Adipocyte (in vitro differentiated cells): ENCODE results near the gene OR2A5.

Source experiments
- DNase-seq: peaks from one replicate; pipeline ENCODE4 v3.0.0-alpha.2; 2015; ENCODE audit warnings: low read depth
- H3K27me3 ChIP-seq: replicated peaks from 2 replicates; pipeline ENCODE4 v1.7.0; 2013; ENCODE audit warnings: mild to moderate bottlenecking, low read length, moderate library complexity; ENCODE audit not compliant: control insufficient read depth, insufficient read depth
- H3K36me3 ChIP-seq: 2 replicates; pipeline ENCODE4 v1.7.0; 2013; ENCODE audit warnings: low read length, mild to moderate bottlenecking, moderate library complexity; ENCODE audit not compliant: control insufficient read depth, insufficient read depth, severe bottlenecking
- H3K4me1 ChIP-seq: 2 replicates; pipeline ENCODE4 v1.7.0; 2013; ENCODE audit warnings: mild to moderate bottlenecking, low read length, moderate library complexity; ENCODE audit not compliant: control insufficient read depth, insufficient read depth
- H3K4me3 ChIP-seq: 2 replicates; pipeline ENCODE4 v1.7.0; 2013; ENCODE audit warnings: mild to moderate bottlenecking, low read length, moderate library complexity
- H3K9ac ChIP-seq: 2 replicates; pipeline ENCODE4 v1.7.0; 2013; ENCODE audit warnings: mild to moderate bottlenecking, low read length, moderate library complexity
- H3K9me3 ChIP-seq: 2 replicates; pipeline ENCODE4 v1.7.0; 2013; ENCODE audit warnings: mild to moderate bottlenecking, low read length, moderate library complexity; ENCODE audit not compliant: control insufficient read depth

The OR2A5 gene

GRCh38 chr7:144085978-144086377, 37.2 kb downstream of the OR2A5 start, which contains the start of gene OR2A12:
OR2A12 (plus strand) TSS chr7:144086278; CDS start chr7:144095108, 8,830 bp downstream.
- Histone ChIP-seq H3K36me3 (no peaks in the 10 kb centered on the region), H3K9ac (no peak within 1 kb of the TSS), H3K27me3 (peaks cover 4% of the 10 kb centered on the region), H3K4me1 (no peaks in the 10 kb centered on the region), H3K9me3 (no peaks in the 10 kb centered on the region), H3K4me3 (no peak within 1 kb of the TSS)
- no peak for DNase-seq

GRCh38 chr7:144086730-144087129, 38.0 kb downstream of the OR2A5 start:
- peaks cover 2% of the 10 kb centered on the region for H3K27me3 ChIP-seq
- no peak overlapping the region for H3K4me3 ChIP-seq
- no peak for DNase-seq
- no peaks in the 10 kb centered on the region for H3K9me3 ChIP-seq
- H3K36me3 ChIP-seq = no peaks in the 10 kb centered on the region
- no peak overlapping the region for H3K9ac ChIP-seq
- H3K4me1 ChIP-seq = no peaks in the 10 kb centered on the region

GRCh38 chr7:144087230-144087629, 38.5 kb downstream of the OR2A5 start:
- H3K9me3 ChIP-seq = no peaks in the 10 kb centered on the region
- no peaks in the 10 kb centered on the region for H3K4me1 ChIP-seq
- DNase-seq = no peak
- no peak overlapping the region for H3K4me3 ChIP-seq
- H3K27me3 ChIP-seq = no peaks in the 10 kb centered on the region
- H3K36me3 ChIP-seq = no peaks in the 10 kb centered on the region
- H3K9ac ChIP-seq = no peak overlapping the region

GRCh38 chr7:144090667-144091066, 41.9 kb downstream of the OR2A5 start:
- H3K27me3 ChIP-seq = no peaks in the 10 kb centered on the region
- no peak overlapping the region for H3K4me3 ChIP-seq
- H3K4me1 ChIP-seq = no peaks in the 10 kb centered on the region
- no peaks in the 10 kb centered on the region for H3K9me3 ChIP-seq
- H3K9ac ChIP-seq = no peak overlapping the region
- H3K36me3 ChIP-seq = no peaks in the 10 kb centered on the region
- no peak for DNase-seq

GRCh38 chr7:144098776-144099175, 50.0 kb downstream of the OR2A5 start:
- no peaks in the 10 kb centered on the region for H3K4me1 ChIP-seq
- H3K9ac ChIP-seq = no peak overlapping the region
- no peaks in the 10 kb centered on the region for H3K9me3 ChIP-seq
- H3K36me3 ChIP-seq = no peaks in the 10 kb centered on the region
- no peak for DNase-seq
- no peak overlapping the region for H3K4me3 ChIP-seq
- peaks cover 4% of the 10 kb centered on the region for H3K27me3 ChIP-seq

GRCh38 chr7:144100607-144101006, 51.9 kb downstream of the OR2A5 start:
- no peaks in the 10 kb centered on the region for H3K9me3 ChIP-seq
- DNase-seq = no peak
- peaks cover 4% of the 10 kb centered on the region for H3K27me3 ChIP-seq
- H3K36me3 ChIP-seq = no peaks in the 10 kb centered on the region
- H3K9ac ChIP-seq = no peak overlapping the region
- H3K4me3 ChIP-seq = no peak overlapping the region
- H3K4me1 ChIP-seq = no peaks in the 10 kb centered on the region

GRCh38 chr7:144102041-144102440, 53.3 kb downstream of the OR2A5 start:
- Histone ChIP-seq H3K4me3 (no peak overlapping the region), H3K4me1 (no peaks in the 10 kb centered on the region)
- DNase-seq = no peak

GRCh38 chr7:144105211-144105610, 56.5 kb downstream of the OR2A5 start:
- H3K9ac ChIP-seq = no peak overlapping the region
- H3K4me1 ChIP-seq = no peaks in the 10 kb centered on the region
- no peak overlapping the region for H3K4me3 ChIP-seq
- no peaks in the 10 kb centered on the region for H3K36me3 ChIP-seq
- peaks cover 4% of the 10 kb centered on the region for H3K27me3 ChIP-seq
- H3K9me3 ChIP-seq = no peaks in the 10 kb centered on the region
- no peak for DNase-seq

More at GRCh38 chr7:144102041-144102440, 53.3 kb downstream of the OR2A5 start:
- no peaks in the 10 kb centered on the region for H3K9me3 ChIP-seq
- H3K27me3 ChIP-seq = peaks cover 4% of the 10 kb centered on the region
- no peaks in the 10 kb centered on the region for H3K36me3 ChIP-seq
- no peak overlapping the region for H3K9ac ChIP-seq
